K562 (cell line): ENCODE results near the gene PDLIM5. TPM values are rescaled to one million over a fixed set of nuclear protein-coding genes. Genes with fewer than 3 reads are reported as not detected.

Source experiments
- CEBPB ChIP-seq: fragments of 450-650 bp; IDR thresholded peaks from 2 replicates; pipeline ENCODE4 v1.6.1; 2016; ENCODE audit warnings: missing genetic modification characterization, missing compliant biosample characterization
- CREB5 ChIP-seq: fragments of 250-450 bp; sonication (Bioruptor Pico); IDR thresholded peaks from 2 replicates; pipeline ENCODE4 v1.5.0; 2020; ENCODE audit warnings: mild to moderate bottlenecking
- HNRNPLL ChIP-seq: fragments of 200-400 bp; formaldehyde crosslinking; IDR thresholded peaks from 2 replicates; pipeline ENCODE4 v1.6.1; 2017; ENCODE audit warnings: low read length, low read depth, mild to moderate bottlenecking; ENCODE audit not compliant: poor library complexity, severe bottlenecking
- JUNB ChIP-seq: fragments of 450-650 bp; formaldehyde crosslinking; conservative IDR thresholded peaks from 2 replicates; pipeline ENCODE4 v1.4.0; 2020; ENCODE audit warnings: mild to moderate bottlenecking
- U2AF1 ChIP-seq: fragments of 200-400 bp; formaldehyde crosslinking; optimal IDR thresholded peaks from 2 replicates; pipeline ENCODE3; 2017; ENCODE audit warnings: mild to moderate bottlenecking, low read depth, low read length, moderate library complexity
- YBX1 ChIP-seq: fragments of 450-650 bp; IDR thresholded peaks from 2 replicates; pipeline ENCODE4 v1.7.1; 2016; ENCODE audit warnings: mild to moderate bottlenecking
- YY1 ChIP-seq, 3 experiments: IDR thresholded peaks; 2 replicates each; pipeline ENCODE4 v1.6.1; 2011; ENCODE audit warnings: low read length in 2 of 3, mild to moderate bottlenecking in 2 of 3, moderate library complexity in 2 of 3, borderline replicate concordance in 1 of 3, control low read depth in 1 of 3, low read depth in 1 of 3; ENCODE audit not compliant: insufficient read depth in 3 of 3, insufficient replicate concordance in 2 of 3, control insufficient read depth in 1 of 3, insufficient read length in 1 of 3; ENCODE audit errors: extremely low read depth in 1 of 3
- ZBTB5 ChIP-seq: fragments of 450-650 bp; IDR thresholded peaks from 2 replicates; pipeline ENCODE4 v1.6.1; 2017; ENCODE audit warnings: antibody characterized with exemption
- ZNF518B ChIP-seq: fragments of 250-450 bp; sonication (Bioruptor Pico); IDR thresholded peaks from 2 replicates; pipeline ENCODE4 v1.5.0; 2021; ENCODE audit warnings: mild to moderate bottlenecking, moderate library complexity
- polyA plus RNA-seq, 8 experiments: library from polyadenylated mRNA; depleted of rRNA in 4 of 8; stranded (reverse) in 5 of 8; unstranded in 3 of 8; fragments of >200 nt; fragmentation: Nextera tagmentation in 2 of 8; fragmentation: Illumina TruSeq in 1 of 8; extraction: Ambion mirVana in 2 of 8; extraction: Trizol in 1 of 8; gene quantifications; 2 replicates each; pipeline versions ENCODE4 v1.2.1 to v1.2.3, GENCODE V29; 2011 to 2014; ENCODE audit warnings: inconsistent platforms in 1 of 8, missing spikeins in 1 of 8
- total RNA-seq, 7 experiments: library from RNA; depleted of rRNA in 6 of 7; stranded (reverse); fragments of >200 nt in 6 of 7; fragmentation: Illumina TruSeq in 2 of 7; extraction: Trizol in 2 of 7; gene quantifications; 2 replicates each; pipeline versions ENCODE4 v1.2.1 to v1.2.3, GENCODE V29; 2011 to 2021; ENCODE audit warnings: low replicate concordance in 1 of 7
- TF ChIP-seq, protein P1 (sequence below): fragments of 250-450 bp; sonication (Bioruptor Pico); IDR thresholded peaks from 2 replicates; pipeline ENCODE4 v1.9.0; 2021; ENCODE audit warnings: mild to moderate bottlenecking, inconsistent platforms
- TF ChIP-seq, protein P2 (sequence below), 2 experiments: fragments of 450-650 bp in 1 of 2; IDR thresholded peaks; 2 replicates each; pipeline ENCODE4 v1.6.1; 2011 to 2017; ENCODE audit warnings: low read depth in 2 of 2, antibody characterized with exemption in 1 of 2, borderline replicate concordance in 1 of 2, low read length in 1 of 2, mild to moderate bottlenecking in 1 of 2, mixed read lengths in 1 of 2; ENCODE audit not compliant: control insufficient read depth in 1 of 2

Gene PDLIM5
- total and polyA plus RNA-seq, 9 of the 15 experiments (the other 6 are each of a cell fraction or from before 2014, with no cell fraction given) = 36.9 to 127 (median 62.5) TPM

GRCh38 chr4:94451695-94452475, at the start of gene PDLIM5 (continued):
- peak in 2 of 3 experiments; percentile 69 to 74 for TF ChIP-seq YY1 (IDR thresholded peaks at IDR 0.05; ENCODE audit: borderline replicate concordance in 1 of 3, control insufficient read depth in 1 of 3, extremely low read depth in 1 of 3, insufficient read depth in 3 of 3, insufficient read length in 1 of 3, insufficient replicate concordance in 2 of 3, low read depth in 1 of 3, low read length in 2 of 3)
- TF ChIP-seq YBX1 = no peak
- TF ChIP-seq, protein P1, sequence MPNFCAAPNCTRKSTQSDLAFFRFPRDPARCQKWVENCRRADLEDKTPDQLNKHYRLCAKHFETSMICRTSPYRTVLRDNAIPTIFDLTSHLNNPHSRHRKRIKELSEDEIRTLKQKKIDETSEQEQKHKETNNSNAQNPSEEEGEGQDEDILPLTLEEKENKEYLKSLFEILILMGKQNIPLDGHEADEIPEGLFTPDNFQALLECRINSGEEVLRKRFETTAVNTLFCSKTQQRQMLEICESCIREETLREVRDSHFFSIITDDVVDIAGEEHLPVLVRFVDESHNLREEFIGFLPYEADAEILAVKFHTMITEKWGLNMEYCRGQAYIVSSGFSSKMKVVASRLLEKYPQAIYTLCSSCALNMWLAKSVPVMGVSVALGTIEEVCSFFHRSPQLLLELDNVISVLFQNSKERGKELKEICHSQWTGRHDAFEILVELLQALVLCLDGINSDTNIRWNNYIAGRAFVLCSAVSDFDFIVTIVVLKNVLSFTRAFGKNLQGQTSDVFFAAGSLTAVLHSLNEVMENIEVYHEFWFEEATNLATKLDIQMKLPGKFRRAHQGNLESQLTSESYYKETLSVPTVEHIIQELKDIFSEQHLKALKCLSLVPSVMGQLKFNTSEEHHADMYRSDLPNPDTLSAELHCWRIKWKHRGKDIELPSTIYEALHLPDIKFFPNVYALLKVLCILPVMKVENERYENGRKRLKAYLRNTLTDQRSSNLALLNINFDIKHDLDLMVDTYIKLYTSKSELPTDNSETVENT = 0 out of 2 replicates have a peak, but pooled peaks have one; percentile 45
- no peak for TF ChIP-seq JUNB (CRISPR knock-in tag)
- TF ChIP-seq, protein P2, sequence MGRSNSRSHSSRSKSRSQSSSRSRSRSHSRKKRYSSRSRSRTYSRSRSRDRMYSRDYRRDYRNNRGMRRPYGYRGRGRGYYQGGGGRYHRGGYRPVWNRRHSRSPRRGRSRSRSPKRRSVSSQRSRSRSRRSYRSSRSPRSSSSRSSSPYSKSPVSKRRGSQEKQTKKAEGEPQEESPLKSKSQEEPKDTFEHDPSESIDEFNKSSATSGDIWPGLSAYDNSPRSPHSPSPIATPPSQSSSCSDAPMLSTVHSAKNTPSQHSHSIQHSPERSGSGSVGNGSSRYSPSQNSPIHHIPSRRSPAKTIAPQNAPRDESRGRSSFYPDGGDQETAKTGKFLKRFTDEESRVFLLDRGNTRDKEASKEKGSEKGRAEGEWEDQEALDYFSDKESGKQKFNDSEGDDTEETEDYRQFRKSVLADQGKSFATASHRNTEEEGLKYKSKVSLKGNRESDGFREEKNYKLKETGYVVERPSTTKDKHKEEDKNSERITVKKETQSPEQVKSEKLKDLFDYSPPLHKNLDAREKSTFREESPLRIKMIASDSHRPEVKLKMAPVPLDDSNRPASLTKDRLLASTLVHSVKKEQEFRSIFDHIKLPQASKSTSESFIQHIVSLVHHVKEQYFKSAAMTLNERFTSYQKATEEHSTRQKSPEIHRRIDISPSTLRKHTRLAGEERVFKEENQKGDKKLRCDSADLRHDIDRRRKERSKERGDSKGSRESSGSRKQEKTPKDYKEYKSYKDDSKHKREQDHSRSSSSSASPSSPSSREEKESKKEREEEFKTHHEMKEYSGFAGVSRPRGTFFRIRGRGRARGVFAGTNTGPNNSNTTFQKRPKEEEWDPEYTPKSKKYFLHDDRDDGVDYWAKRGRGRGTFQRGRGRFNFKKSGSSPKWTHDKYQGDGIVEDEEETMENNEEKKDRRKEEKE (IDR thresholded peaks at IDR 0.05; ENCODE audit: borderline replicate concordance in 1 of 2, control insufficient read depth in 1 of 2, low read depth in 2 of 2, low read length in 1 of 2) = no peak
- no peak for TF ChIP-seq ZBTB5
- no peak for TF ChIP-seq U2AF1
- no peak for TF ChIP-seq CEBPB (tag)
- TF ChIP-seq CREB5 (CRISPR knock-in tag) = no peak
- no peak for TF ChIP-seq ZNF518B
- TF ChIP-seq HNRNPLL = peak; percentile 2
